GM18870 (cell line): ENCODE measurements around the gene FMN1.
"Not testable (repeated sequence)": the region's sequence is repeated elsewhere in the genome, so short reads cannot be mapped to it uniquely, and the experiment has no call there.

ENCODE experiments used
- ATAC-seq: cut with Tn5 transposase; IDR thresholded peaks from one replicate; pipeline ENCODE4 v1.9.1; 2021; ENCODE audit warnings: moderate library complexity; ENCODE audit not compliant: unreplicated experiment

Gene FMN1

DNA sequence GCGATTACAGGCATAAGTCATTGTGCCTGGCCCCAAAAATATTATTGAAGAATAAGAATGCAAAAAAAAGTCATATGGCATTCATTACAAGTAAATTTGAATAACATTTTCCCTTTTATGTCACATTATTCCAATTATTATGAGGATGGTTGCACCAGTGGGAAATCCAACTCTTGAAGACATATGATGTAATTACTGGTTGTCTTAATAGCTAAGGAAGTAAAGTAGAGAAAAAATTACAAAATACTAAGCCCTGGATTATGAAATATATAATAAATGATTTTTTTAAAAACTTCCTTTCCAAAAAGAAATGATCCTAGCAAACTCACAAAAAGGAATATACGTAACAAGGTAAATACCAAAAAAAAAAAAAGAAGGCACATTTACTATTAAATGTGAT is 98.9 kb downstream of the FMN1 start:
- no peak for ATAC-seq

DNA sequence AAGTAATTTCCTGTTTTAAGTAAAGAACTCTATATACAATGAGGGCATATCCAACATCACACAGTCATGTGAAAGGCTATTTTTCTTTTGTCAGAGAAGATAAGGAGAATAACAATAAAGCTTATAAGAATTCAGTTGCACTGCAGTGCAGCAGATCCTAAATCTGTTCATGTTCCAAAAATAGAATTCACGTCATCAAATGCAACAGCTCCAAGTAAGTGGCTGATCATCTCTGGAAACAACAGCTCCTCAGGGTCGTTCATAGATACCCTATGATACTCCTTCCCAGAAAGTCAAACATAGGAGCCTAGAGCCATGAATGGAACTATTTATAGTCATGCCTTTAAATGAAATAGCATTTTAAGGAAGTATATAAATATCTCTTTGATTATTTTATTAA is 100.2 kb downstream of the FMN1 start:
- no peak for ATAC-seq

DNA sequence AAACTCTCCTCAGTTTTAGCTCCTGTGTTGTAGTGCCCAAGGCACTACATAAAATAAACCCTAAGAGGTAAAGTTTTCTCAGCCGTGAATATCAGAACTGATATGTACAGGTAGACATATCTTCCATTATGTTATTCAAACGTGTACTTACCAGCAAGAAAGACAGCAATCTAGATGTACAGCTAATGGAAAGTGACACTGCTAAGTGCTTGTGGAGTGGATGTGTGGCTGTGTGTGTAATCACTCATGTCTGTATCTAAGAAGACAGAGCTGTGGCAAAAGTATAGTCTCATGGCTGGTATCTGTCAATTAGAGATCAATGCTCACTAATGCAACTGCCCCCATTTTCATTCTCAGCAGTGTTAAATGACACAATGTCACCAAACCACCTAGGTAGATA is 101.3 kb downstream of the FMN1 start:
- no peak for ATAC-seq

DNA sequence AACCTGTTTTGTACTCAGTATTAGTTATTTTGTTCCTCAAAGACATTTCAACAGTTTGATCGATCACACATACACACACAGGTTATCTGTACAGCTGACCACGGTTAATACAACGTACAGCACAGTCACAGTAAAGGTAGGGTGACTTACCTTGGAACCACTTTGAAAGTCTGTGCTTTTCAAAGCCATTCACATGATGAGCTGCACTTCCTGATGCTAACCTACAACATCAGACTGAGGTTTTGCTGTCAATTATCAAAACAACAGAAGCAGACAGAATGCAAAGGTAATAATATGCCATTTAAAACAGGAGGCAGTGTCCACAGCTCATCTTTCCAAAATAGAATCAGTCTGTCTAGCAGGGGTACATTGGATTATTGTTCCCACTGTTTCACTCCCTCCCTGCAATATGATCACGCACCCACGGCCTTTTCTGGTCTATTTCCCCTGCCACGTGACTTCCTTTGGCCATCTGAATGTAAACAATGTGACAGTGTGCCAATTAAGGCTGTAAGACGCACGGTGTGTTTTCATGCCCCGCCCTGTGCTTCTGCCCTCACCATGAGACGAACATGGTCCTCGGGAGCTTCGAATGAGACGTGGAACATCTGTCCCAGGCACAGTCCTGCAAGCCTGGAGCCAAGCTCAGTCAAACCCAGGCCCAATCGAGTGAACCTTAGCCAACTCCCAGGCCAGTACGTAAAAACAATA is 102.4 kb downstream of the FMN1 start:
- ATAC-seq: no peak

DNA sequence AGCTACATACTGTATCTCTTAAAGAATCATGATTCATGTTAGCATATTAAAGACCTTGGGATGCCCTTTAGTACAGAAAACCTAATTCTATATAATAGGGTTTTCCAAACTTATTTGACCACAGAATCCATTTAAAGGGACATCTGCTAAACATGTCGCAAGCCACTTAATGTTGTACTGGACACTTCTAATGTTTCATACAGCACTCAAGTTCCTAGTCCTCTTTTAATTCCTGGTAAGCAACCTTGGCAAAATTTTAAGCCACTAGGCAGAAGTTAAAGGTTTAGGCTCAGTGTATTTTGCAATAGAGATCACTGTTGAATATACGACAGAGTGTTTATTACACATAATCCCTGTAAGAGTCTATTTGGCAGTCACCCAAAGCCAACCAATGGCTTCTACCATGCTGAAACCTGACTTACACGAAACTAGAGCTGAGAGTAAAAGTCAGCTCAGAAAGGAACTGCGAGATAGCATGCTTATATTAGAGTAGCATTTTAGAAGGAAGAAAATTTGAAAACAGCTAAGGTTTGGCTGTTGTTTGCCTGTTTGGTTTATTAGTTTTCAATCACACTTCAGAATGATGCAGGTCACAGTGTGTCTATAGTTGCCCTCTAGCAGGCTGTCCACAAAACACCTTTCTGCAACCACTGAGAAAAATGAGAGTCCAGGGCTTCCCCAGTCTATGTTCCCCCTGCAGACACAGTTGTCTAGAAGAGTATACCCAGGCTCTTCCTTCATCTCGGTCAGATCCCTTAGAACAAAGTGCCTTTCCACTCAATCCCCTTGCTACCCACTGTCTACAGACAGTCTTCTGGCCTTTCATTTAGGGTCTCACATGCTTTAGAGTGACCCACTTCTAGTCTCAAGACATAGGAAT is 104.4 kb downstream of the FMN1 start:
- no peak for ATAC-seq

DNA sequence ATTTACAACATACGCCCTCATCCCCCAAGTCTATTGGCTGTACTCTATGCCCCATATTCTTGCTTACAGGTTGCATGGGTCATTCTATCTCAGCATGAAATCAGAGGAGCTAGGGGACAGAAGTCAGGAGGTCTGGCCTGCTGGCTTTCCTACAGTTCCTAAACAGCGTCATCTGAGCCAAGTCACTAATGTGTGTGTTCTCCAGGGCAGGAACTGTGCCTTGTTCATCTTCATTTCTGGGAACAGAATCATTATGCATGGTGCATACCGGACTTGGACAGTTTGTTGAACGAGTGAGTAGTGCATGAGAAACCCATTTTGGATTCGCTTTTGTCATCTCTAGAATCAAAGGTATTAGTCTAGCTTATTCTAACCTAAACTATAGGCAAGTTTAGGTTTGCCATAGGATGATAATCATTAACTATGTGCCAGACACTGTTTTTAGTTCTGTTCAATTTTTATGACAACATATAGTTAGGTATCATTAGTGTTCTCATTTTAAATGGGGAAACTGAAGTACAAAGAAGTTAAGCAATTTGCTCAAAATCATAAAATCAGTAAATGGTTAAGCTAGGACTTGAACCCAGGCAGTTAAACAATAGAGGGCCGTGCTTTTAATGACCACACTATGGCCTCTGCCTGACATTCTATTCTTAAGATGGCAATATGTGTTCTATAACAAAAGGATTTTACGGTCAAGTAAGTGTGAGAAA is 105.2 kb downstream of the FMN1 start:
- ATAC-seq: no peak

DNA sequence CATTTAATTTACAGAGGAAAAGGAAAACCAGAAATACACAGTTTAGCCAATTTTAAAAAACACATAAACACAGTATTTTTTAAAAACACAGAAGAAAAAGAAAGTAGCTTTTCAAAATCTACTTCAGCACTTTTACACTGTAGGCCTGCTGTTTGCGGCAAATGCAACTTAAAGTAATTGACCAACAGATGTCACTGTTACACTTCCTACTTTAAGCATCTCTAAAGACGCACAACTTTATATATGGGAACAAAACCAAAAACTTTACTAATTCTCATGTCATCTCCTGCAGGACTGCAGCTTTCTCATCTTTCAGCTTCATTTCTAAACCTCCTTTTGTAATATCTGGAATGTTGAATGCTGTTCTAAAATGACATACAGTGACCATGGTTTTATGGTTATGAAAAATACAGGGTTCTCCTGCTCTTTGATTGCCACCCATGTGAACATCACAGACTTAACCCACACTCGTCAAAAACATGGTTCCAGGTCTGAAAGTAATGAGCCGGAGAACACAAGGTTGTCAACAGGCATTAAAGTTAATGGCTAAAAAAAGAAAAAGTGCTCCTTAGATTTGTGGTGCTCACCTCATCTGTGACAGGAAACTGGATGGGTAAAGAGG is 107.9 kb downstream of the FMN1 start:
- ATAC-seq: no peak

DNA sequence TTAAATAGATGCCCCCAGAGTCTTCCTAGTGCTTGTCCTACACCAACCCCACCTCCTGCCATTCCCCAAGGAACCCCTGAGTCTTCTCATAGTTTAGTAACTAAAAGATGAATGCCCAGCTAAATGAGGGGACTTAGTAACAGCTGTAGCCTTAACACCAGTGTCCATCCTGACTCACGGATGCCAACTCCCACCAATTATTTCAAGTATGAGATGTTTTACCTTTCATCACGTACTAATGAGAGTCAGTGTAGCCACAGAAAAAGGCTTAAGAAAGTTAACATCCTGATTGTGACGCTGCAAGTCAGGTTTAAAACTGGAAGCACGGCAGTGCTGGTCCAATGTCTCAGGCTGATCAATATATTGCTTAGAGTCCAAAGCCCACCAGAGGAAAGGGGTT is 109.9 kb downstream of the FMN1 start:
- ATAC-seq: no peak

DNA sequence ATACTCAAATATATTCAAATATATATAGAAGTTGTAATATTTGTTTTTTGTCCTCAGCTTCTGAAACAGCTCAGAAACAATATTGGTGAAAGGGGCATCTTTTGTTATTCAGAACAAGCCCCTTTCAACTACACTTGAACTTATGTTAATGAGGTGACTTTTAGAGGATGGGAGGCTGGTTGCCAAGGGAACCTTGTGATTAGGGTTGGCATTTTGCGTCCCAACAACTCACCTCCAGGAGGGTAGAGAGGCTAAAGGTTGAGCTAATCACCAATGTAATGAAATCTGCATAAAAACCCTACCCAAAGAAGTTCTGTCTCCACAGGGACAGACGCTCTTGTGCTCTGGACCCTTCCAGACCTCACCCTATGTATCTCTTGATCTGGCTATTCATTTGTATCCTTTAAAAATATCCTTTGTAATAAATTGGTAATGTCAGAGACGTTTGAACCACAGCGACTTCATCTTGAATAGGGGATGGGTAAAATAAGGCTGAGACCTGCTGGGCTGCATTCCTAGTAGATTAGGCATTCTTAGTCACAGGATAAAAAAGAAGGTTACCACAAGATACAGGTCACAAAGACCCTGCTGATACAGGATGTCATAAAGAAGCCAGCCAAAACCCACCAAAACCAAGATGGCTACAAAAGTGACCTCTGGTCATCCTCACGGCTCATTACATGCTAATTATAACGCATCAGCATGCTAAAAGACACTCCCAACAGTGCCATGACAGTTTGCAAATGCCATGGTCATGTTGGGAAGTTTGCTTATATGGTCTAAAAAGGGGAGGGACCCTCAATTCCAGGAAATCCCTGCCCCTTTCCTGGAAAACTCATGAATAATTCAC is 111.1 kb downstream of the FMN1 start:
- no peak for ATAC-seq

DNA sequence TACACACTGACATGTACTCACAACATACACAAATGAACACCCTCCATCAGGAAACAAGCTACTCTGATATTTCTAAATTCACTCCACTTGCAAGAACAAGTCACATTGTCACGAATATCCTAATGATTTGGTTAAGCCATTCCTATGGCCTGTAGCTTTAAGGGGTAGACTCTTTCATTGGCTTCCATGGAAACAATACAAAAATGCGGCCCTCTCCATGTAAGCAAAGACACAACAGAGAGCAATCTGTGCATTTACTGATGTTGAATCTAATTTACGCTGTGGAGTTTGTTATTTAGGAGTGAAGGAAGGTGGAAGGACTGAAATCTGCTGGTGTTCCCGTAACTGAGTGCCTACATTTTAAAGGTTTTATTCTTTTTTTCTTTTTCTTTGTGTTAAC is 114.5 kb downstream of the FMN1 start:
- ATAC-seq: no peak

DNA sequence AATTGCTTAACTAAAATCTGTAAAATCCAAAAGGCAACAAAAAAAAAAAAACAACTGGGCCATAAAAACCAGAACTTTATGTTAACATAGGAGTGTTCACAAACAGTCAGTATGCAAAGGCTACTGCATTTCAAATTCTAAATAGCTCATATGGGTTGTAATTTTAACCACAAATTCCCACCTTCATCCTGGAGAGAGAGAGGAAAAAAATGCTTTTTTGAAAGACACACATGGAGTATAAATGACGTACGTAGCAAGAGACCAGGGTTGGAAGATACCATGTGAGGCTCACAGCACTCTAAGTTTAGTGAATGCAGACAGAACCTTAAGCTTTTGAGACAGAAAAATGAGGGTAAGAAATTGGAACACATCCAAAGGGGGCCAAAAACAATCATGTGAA is 115.9 kb downstream of the FMN1 start:
- no peak for ATAC-seq

DNA sequence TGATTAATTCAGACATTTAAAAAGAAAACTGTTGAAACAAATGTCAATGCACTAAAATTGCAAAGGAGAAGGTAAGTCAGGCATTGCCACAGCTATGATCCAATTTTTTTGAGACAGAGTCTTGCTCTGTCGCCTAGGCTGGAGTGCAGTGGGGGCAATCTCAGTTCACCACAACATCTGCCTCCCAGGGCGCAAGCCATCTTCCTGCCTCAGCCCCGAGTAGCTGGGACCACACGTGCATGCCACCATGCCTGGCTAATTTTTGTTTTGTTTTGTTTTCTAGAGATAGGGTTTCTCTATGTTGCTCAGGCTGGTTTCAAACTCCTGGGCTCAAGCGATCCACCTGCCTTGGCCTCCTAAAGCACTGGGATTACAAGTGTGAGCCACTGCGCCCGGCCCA is 117.6 kb downstream of the FMN1 start:
- ATAC-seq: no peak

DNA sequence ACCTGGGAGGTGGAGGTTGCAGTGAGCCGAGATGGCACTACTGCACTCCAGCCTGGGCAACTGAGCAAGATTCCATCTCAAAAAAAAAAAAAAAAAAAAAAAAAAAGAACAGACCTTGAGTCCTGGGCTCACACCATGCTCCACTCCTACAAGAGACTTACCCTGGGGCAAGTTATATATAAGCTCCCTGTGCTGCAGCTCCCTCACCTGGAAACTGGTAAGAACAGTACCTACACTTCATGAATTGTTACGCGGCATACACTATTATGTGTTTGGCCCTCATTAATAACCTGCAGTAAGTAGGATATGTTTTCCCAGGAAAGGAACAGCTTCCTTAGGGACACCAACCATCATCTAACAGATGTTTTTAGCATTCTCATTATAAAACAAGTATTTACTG is 119.6 kb downstream of the FMN1 start:
- no peak for ATAC-seq

DNA sequence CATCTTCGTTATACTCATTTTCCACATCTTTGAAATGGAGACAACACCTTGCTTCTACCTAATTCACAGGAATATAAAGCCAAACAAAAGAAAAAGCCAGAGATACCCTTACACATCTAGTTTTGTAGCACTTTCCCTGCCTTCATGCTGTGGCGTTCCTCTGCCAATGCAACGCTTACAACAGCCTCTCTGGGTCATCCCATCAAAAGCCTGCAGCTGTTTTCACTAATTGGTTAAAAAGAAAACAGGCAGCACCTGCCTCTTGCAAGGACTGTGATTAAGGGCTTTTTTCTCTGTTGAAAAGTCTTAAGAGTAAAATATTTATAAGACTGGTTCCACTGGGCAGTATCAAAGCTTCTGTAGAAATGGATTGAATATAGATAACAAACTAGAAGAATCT is 120.3 kb downstream of the FMN1 start:
- no peak for ATAC-seq

DNA sequence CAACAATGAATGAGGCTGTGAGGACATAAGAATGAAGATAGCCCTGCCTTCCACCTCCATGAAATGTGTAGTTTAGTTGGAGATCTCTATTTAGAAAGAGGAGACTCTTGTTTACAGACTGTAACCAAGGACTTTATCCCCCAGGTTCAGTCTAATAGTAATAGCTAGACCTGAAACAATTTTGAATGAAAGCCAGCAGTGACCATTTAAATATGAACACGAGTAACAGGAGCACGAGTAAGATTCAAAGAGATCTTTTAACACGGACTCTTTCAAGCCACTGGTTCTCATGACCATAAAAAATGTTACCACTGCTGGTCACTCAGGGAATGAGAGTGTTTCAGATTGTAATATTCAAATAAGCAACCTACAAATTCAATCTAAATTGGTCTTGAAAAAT is 123.1 kb downstream of the FMN1 start:
- ATAC-seq: no peak

DNA sequence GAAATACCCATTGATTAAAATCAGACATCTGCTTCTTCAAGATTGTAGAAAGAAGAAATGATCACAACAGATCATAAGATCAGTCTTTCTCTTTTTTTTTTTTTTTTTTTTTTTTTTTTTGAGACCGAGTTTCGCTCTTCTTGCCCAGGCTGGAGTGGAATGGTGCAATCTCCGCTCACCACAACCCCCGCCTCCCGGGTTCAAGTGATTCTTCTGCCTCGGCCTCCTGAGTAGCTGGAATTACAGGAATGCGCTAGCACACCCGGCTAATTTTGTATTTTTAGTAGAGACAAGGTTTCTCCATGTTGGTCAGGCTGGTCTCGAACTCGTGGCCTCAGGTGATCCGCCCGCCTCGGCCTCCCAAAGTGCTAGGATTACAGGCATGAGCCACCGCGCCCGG is 124.6 kb downstream of the FMN1 start:
- not testable (repeated sequence) for ATAC-seq

DNA sequence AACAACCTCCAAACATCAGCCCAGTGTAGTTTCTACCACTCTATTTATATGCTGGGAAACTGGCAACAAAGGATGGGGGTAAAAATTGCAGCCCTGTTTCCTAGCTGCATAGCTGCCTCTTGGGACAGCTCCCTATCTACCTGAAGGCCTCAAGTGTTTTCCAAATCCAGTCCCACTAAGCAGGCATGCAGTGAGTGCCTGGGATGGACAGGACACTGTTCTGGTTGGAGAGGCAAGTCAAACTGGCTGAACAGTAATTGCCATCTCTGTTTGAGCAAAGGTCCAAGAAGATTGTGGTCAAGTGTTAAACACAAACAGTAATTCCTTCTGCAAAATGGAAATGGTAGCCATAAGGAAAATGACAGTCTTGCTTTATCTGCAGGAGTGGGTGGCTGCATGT is 125.4 kb downstream of the FMN1 start:
- ATAC-seq: no peak

DNA sequence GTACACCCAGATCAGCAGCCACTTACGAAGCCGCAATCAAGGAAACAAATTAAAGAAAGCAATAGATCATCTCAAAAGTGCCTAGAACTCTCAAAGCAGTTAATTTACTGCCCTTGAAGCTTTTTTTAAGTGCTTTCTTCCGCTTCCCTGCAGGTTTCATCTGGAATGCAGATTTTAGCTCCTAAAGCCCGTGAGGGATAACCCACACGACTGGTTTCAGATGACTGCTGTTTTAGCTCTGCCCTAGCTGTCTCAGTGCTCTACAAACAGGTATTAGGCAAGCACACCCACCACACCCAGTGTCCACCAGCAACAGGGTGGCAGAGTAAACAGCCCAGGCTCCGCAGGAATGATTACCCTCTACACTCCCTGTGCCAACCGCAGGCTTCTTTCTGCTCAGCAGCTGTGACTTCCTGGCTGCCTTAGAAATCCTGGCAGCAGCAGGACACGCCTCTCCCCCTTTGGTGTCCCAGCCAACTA is 126.0 kb downstream of the FMN1 start:
- ATAC-seq: no peak

DNA sequence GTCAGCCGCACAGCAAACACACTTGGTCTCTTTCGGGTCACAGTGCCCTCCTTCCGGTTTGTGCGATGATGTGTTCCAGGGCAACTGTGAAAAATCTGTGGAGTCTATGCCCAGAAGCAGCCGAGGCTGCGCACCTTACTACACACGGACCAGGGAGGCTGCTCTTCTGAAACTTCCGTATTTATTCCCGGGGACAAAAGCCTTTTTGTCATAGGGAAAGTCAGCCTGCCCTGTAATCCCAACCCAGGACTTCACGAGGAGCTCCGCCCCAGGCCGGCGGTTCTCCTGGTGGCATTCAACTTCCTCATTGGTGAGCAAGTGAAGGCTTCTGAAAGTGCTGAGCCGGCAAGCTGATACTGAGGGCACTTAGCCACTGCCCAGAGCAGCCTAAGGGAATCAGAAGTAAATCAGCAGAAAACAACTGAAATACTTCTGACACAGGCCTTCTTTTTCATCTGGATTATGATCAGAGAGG is 126.5 kb downstream of the FMN1 start:
- no peak for ATAC-seq

DNA sequence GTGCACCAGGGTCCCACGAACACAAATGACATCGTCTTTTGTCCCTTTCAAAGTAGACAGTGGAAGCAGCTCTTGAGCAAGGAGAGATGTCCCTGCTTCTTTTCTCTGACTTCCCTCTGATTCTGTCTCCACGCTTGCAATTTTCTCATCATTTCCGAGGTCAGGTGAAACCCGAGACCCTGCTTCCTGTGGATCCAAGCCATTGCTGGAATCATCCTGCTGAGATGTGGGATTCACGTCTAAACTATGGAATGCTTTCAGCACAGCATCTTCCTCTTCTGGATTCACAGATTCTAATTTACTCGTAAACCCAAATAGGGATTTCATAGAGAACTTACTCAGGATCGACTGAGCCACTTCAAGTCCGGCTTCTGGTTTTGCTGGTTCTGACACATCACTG is 127.1 kb downstream of the FMN1 start:
- ATAC-seq: no peak
